Activated T-cell treated with anti-CD3 and anti-CD28 coated beads, Interleukin-2, amount 50 U/mL, for 1 hour (primary cell): ENCODE measurements around the gene SPIRE1.
"Not testable (repeated sequence)": the region's sequence is repeated elsewhere in the genome, so short reads cannot be mapped to it uniquely, and the experiment has no call there.

ENCODE experiments used
- DNase-seq: peaks from one replicate; pipeline ENCODE4 v3.0.0-alpha.2; 2020

The SPIRE1 gene

DNA sequence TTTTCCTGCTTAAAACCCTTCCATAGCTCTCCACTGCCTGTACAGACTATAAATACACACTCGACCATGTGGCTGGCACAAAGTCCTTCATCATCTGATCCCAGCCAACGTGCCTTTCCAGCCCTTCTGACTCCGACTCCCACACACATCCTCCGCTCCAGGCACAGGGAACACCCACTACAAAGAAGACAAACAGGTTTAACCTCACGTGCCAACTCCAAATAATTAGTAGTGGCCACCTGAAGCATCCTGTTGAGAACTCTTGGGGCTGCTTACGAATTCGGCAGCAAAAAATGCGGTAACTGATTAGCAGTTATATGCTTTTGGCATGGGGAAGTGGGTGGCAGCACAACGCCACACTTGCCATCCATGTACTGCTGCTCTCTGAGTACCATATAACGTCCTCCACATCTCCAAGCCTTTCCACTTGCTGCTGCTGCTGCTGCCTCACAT, 12.1 kb downstream of the SPIRE1 start:
- DNase-seq, result no peak

DNA sequence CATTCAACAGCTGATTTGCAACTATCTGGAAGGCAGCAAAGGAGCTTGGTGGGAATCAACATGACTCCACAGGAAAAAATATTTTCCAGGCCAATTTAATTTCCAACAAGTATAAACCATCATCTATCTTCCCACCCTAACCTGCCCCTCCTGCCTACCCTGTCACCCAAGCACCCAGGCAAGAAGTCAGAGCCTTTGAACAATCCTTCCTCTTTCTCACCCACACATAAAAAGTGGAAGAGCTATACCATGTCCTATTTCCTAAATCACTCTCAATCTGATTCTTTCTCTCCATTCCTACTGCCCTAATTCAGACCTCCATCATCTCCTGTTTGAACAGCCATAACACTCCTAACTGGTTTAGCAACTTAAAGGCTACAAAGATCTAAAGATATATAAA, 12.7 kb downstream of the SPIRE1 start:
- DNase-seq, result no peak

- not testable (repeated sequence) for DNase-seq
These were observed 14.2 kb downstream of the SPIRE1 start for GRCh38 chr18:12643756-12644155.

GRCh38 chr18:12640881-12641200, 17.1 kb downstream of the SPIRE1 start:
- no peak for DNase-seq

GRCh38 chr18:12639990-12640880, 17.7 kb downstream of the SPIRE1 start:
- DNase-seq, result no peak

- no peak for DNase-seq
These were observed 19.2 kb downstream of the SPIRE1 start for GRCh38 chr18:12638644-12639124.

DNA sequence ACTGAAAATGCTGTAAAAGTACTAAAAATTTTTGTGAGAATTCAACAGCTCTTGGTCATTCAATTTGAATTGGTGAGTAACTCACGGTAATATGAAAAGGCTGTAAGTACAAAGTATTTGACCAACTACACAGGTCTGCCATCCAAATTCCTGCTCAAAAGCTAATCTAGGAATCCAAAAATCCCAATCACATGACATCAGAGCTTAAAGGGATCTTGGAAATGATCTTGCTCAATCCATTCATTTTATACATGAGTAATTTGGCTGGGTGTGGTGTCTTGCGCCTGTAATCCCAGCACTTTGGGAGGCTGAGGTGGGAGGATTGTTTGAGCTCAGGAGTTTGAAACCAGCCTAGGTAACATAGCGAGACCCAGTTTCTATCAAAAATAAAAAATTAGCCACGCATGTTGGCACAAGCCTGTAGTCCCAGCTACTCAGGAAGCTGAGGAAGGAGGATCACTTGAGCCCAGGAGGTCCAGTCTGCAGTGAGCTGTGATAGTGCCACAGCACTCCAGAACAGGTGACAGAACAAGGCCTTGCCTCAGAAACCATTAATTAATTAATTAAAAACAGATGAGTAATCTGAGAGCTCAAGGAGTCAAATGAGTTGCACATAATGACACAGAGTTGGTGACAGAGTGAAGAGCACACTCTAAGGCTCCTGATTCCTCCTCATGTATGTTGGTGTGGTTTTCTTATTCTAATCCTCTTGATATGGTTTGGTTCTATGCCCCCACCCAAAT, 19.8 kb downstream of the SPIRE1 start:
- DNase-seq, result no peak

DNA sequence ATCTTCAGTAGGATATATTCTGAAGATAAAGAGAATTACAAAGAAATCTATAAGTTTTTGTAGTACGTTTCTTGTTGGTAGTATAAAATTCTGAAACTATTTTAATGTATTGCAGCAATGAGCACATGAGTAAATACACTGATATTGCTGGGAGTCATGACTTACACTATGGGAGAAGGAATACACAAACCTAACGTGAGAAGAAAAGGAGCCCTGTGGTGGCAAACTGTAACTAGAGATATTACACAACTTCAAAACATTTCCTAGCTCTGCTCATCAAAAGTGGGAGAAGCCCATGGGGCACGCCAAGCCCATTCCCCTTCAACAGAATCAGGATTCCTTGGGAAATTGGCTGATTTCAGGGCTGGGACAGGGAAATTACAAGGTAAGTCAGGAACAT, 20.5 kb downstream of the SPIRE1 start:
- no peak for DNase-seq

GRCh38 chr18:12631831-12632477, 26.0 kb downstream of the SPIRE1 start:
- no peak for DNase-seq

DNA sequence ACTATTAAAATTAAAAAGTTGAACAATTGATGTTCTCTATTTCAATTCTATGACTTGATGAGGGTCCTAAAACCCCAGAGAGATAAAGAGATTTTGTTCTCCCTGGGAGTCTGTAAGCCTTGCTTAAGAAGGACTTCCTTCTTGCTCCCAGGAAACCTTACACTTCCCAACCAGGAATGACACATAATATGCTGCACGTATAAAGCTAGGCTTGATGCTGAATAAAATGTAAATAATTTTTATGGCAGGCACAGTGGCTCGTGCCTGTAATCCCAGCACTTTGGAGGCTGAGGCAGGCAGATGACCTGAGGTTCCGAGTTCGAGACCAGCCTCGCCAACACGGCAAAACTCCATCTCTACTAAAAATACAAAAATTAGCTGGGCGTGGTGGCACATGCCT, 27.8 kb downstream of the SPIRE1 start:
- DNase-seq, result no peak

DNA sequence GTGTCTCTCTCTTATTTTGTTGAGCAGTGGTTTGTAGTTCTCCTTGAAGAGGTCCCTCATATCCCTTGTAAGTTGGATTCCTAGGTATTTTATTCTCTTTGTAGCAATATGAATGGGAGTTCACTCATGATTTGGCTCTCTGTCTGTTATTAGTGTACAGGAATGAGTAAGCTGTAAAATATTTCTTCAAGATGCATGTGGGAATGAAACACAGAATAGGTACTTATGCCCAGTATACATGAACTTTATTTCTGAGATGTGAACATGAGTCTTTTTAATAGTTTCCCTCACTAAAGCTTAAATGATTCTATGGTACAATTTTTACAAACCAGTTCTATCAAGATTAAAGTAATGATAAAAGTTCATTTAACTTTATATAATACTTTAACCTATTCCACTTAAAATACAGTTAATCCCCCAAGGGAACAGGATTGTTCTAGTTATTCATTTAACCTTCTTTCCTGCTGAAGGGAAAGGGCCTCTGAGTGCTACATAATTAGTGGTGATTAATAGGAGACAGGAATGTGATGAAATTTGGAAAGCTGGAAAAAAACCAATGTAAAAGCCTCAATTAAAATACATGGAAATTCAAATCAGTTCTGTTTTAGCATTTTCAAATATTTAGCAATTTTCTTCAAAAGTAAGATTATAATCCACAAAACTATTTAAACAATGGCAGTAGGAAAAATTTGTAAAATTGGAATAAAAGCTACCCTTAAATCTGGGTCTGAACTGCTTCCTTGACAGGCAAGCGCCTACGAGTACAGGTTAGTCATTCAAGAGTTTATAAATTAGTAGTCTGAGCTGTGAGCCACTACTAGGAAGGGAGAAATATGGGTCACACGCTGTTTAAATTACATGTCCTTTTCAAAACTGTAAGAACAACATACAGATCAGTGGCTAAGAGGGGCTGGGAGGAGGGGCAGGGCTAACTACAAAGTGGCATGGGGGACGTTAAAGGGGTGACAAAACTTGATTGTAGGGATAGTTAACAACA, 28.9 kb downstream of the SPIRE1 start:
- DNase-seq, result no peak

DNA sequence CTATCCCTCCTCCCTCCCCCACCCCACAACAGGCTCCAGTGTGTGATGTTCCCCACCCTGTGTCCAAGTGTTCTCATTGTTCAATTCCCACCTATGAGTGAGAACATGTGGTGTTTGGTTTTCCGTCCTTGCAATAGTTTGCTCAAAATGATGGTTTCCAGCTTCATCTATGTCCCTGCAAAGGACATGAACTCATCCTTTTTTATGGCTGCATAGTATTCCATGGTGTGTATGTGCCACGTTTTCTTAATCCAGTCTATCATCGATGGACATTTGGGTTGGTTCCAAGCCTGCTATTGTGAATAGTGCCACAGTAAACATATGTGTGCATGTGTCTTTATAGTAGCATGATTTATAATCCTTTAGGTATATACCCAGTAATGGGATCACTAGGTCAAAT, 30.7 kb downstream of the SPIRE1 start:
- DNase-seq, result not testable (repeated sequence)

GRCh38 chr18:12625241-12625640, 32.7 kb downstream of the SPIRE1 start:
- no peak for DNase-seq

GRCh38 chr18:12621742-12622306, 36.1 kb downstream of the SPIRE1 start:
- no peak for DNase-seq

GRCh38 chr18:12615748-12616147, 42.2 kb downstream of the SPIRE1 start:
- no peak for DNase-seq

- no peak for DNase-seq
These were observed 49.6 kb downstream of the SPIRE1 start for GRCh38 chr18:12608301-12608700.

GRCh38 chr18:12606592-12607315, 51.2 kb downstream of the SPIRE1 start:
- DNase-seq, result no peak

DNA sequence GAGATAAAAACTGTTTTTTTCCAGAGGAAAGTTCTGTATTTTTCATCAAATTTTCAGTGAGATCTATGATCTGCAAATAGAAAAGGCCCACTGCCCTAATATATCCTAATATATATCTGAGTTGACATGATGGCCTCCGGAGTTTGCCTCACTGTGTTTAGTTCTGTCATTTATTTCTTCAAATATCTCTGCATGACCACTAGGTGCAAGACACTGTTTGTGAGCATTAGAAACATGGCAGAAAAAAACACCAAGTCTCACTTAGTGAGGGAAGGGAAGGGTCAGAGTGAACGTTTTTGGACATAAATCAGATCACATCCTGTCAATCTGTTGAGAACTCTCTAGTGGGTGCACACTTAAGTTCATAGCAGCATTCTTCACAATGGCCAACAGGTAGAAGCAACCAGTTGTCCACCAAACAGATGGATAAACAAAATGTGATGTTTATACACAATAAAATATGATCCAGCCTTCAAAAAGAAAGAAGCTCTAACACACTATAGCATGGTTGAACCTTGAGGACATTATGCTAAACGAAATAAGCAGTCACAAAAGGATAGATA, 53.4 kb downstream of the SPIRE1 start:
- DNase-seq, result no peak

GRCh38 chr18:12599966-12600365, 57.9 kb downstream of the SPIRE1 start:
- no peak for DNase-seq

GRCh38 chr18:12599543-12599942, 58.4 kb downstream of the SPIRE1 start:
- no peak for DNase-seq
